ENCODE data around the gene MAN2A1.

The MAN2A1 gene

GRCh38 chr5:109682383-109682782 is 7.3 kb upstream of the MAN2A1 start:
- no peak for DNase-seq

- DNase-seq = no peak
Observed at GRCh38 chr5:109685916-109686315, 3.8 kb upstream of the MAN2A1 start.

GRCh38 chr5:109688630-109688969 is 1.1 kb upstream of the MAN2A1 start:
- DNase-seq = no peak

- DNase-seq = peak; percentile 96
Observed at GRCh38 chr5:109688970-109689739, 572 bp upstream of the MAN2A1 start.

GRCh38 chr5:109690242-109690974 is 681 bp downstream of the MAN2A1 start:
- peak; percentile 88 for DNase-seq

- DNase-seq = no peak
Observed at GRCh38 chr5:109690975-109691574, 1.3 kb downstream of the MAN2A1 start.

GRCh38 chr5:109691996-109692395 is 2.3 kb downstream of the MAN2A1 start:
- DNase-seq = peak; percentile 18

GRCh38 chr5:109692852-109693251 is 3.1 kb downstream of the MAN2A1 start:
- peak; percentile 17 for DNase-seq

GRCh38 chr5:109693535-109694400 is 4.0 kb downstream of the MAN2A1 start:
- DNase-seq = no peak

GRCh38 chr5:109694451-109694891 is 4.7 kb downstream of the MAN2A1 start:
- DNase-seq = no peak

- DNase-seq = no peak
Observed at GRCh38 chr5:109695005-109695926, 5.5 kb downstream of the MAN2A1 start.

GRCh38 chr5:109697339-109697738 is 7.6 kb downstream of the MAN2A1 start:
- no peak for DNase-seq

GRCh38 chr5:109700516-109701153 is 10.9 kb downstream of the MAN2A1 start:
- no peak for DNase-seq

- DNase-seq = no peak
Observed at GRCh38 chr5:109701252-109701651, 11.5 kb downstream of the MAN2A1 start.

- no peak for DNase-seq
Observed at GRCh38 chr5:109701792-109702191, 12.1 kb downstream of the MAN2A1 start.

GRCh38 chr5:109703166-109703565 is 13.4 kb downstream of the MAN2A1 start:
- DNase-seq = no peak

GRCh38 chr5:109703829-109704228 is 14.1 kb downstream of the MAN2A1 start:
- DNase-seq = no peak

- DNase-seq = no peak
Observed at GRCh38 chr5:109704282-109704952, 14.7 kb downstream of the MAN2A1 start.

- no peak for DNase-seq
Observed at GRCh38 chr5:109705596-109705995, 15.9 kb downstream of the MAN2A1 start.

- DNase-seq = no peak
Observed at GRCh38 chr5:109706095-109706494, 16.4 kb downstream of the MAN2A1 start.

- no peak for DNase-seq
Observed at GRCh38 chr5:109707531-109707930, 17.8 kb downstream of the MAN2A1 start.

All from retina (tissue), 1 donor.